Measurements from ENCODE around the gene EXOC1.

- TF ChIP-seq, protein P1, sequence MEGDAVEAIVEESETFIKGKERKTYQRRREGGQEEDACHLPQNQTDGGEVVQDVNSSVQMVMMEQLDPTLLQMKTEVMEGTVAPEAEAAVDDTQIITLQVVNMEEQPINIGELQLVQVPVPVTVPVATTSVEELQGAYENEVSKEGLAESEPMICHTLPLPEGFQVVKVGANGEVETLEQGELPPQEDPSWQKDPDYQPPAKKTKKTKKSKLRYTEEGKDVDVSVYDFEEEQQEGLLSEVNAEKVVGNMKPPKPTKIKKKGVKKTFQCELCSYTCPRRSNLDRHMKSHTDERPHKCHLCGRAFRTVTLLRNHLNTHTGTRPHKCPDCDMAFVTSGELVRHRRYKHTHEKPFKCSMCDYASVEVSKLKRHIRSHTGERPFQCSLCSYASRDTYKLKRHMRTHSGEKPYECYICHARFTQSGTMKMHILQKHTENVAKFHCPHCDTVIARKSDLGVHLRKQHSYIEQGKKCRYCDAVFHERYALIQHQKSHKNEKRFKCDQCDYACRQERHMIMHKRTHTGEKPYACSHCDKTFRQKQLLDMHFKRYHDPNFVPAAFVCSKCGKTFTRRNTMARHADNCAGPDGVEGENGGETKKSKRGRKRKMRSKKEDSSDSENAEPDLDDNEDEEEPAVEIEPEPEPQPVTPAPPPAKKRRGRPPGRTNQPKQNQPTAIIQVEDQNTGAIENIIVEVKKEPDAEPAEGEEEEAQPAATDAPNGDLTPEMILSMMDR (IDR thresholded peaks at IDR 0.05) = no peak
- no peak for TF ChIP-seq POLR2A (IDR thresholded peaks at IDR 0.05)
Observed at GRCh38 chr4:55851885-55852284, 1.6 kb upstream of the EXOC1 start.

Measured in testis (tissue), 2 donors.